Right atrium auricular region (tissue), 2 donors: Measurements from ENCODE around the gene PTPRD. TPM values are rescaled to one million over a fixed set of nuclear protein-coding genes. Genes with fewer than 3 reads are reported as not detected.

Experiments used
- DNase-seq: peaks from one replicate; pipeline ENCODE4 v3.0.0-alpha.2; 2019; ENCODE audit warnings: low spot score
- H3K27ac ChIP-seq, 2 donors: fragments of 200-600 bp; sonication (generic); 1 replicate in 1 of 2; 2 replicates in 1 of 2; pipeline ENCODE4 v1.5.1; 2016 to 2019
- H3K27me3 ChIP-seq, 2 donors: fragments of 200-600 bp; sonication (generic); one replicate each; pipeline versions ENCODE4 v1.5.1 to v1.6.0; 2017 to 2019
- H3K36me3 ChIP-seq: fragments of 200-600 bp; sonication (generic); one replicate; pipeline ENCODE4 v1.5.1; 2016
- H3K4me1 ChIP-seq, 2 donors: fragments of 200-600 bp; sonication (generic); one replicate each; pipeline versions ENCODE4 v1.5.1 to v1.6.0; 2017 to 2019
- H3K4me3 ChIP-seq, 2 donors: fragments of 200-600 bp; sonication (generic); 1 replicate in 1 of 2; 2 replicates in 1 of 2; pipeline ENCODE4 v1.5.1; 2017 to 2019; ENCODE audit warnings: mild to moderate bottlenecking in 1 of 2, moderate library complexity in 1 of 2
- H3K9me3 ChIP-seq, 2 donors: fragments of 200-600 bp; sonication (generic); one replicate each; pipeline ENCODE4 v1.5.1; 2019
- total RNA-seq, 2 donors: library from RNA; depleted of rRNA; stranded (reverse); fragments of >200 nt; gene quantifications; one replicate each; pipeline ENCODE4 v1.1.0, GENCODE V29; 2016
- TF ChIP-seq, protein P1 (sequence below), 2 donors: fragments of 200-600 bp; sonication (generic); IDR thresholded peaks; one replicate each; pipeline ENCODE4 v1.5.1; 2019; ENCODE audit warnings: antibody characterized with exemption in 2 of 2

The PTPRD gene
- total RNA-seq, 2 donors from 2014 or later = 5.5 to 6.6 TPM

DNA sequence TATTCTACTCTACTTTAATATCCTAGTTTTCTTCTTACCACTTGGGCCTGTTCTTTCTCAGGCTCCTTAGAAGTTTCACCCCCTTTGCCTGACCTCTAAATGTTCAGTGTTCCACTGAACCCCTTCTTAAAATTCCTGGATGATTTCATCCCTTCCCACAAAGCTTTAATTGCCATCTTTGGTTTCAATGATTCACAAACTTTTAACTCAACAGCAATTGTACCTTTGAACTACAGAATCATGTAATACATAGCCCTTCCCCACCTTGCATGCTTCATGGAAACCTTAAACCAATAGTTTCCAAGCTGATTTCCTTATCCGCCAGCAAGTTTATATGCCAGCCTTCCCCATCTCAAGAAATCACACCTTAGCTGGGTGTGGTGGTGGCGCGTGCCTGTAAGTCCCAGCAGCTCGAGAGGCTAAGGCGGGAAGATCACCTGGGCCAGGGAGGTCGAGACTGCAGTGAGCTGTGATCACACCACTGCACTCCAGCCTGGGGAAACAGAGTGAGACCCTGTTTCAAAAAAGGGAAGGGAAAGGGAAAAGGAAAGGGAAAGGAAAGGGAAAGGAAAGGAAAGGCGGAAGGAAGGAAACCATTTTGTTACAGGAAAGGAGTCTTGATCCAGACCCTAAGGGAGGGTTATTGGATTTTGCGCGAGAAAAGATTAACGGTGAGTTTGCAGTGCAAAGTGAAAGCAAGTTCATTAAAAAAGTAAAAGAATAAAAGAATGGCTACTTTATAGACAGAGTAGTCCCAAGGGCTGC is 1789.5 kb downstream of the PTPRD start:
- H3K27ac ChIP-seq = no peak overlapping the region
- TF ChIP-seq, protein P1, sequence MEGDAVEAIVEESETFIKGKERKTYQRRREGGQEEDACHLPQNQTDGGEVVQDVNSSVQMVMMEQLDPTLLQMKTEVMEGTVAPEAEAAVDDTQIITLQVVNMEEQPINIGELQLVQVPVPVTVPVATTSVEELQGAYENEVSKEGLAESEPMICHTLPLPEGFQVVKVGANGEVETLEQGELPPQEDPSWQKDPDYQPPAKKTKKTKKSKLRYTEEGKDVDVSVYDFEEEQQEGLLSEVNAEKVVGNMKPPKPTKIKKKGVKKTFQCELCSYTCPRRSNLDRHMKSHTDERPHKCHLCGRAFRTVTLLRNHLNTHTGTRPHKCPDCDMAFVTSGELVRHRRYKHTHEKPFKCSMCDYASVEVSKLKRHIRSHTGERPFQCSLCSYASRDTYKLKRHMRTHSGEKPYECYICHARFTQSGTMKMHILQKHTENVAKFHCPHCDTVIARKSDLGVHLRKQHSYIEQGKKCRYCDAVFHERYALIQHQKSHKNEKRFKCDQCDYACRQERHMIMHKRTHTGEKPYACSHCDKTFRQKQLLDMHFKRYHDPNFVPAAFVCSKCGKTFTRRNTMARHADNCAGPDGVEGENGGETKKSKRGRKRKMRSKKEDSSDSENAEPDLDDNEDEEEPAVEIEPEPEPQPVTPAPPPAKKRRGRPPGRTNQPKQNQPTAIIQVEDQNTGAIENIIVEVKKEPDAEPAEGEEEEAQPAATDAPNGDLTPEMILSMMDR (IDR thresholded peaks at IDR 0.05) = no peak
- no peaks in the 10 kb centered on the region for H3K27me3 ChIP-seq
- H3K4me1 ChIP-seq = no peaks in the 10 kb centered on the region
- H3K36me3 ChIP-seq = no peaks in the 10 kb centered on the region
- H3K4me3 ChIP-seq = no peak overlapping the region
- DNase-seq = no peak
- H3K9me3 ChIP-seq = no peaks in the 10 kb centered on the region

DNA sequence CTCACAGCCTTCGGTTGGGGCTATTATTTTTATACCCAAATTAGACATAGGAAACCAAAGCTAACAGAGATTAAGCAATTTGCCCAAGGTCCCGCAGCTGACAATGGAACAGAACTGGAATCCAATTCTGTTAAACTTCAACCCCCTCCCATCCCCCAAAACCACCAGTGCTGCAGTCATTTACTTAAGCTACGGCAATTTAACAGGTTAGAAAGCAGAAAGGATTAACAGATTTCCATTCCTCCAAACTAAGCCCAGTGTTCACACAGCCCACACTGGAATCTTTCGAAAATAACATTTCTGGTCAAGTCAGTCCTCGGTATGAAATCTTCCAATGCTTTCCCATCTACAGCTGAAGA is 1790.2 kb downstream of the PTPRD start:
- H3K9me3 ChIP-seq = no peaks in the 10 kb centered on the region
- no peaks in the 10 kb centered on the region for H3K27me3 ChIP-seq
- no peak overlapping the region for H3K4me3 ChIP-seq
- no peaks in the 10 kb centered on the region for H3K36me3 ChIP-seq
- TF ChIP-seq, protein P1 (IDR thresholded peaks at IDR 0.05) = no peak
- H3K4me1 ChIP-seq = no peaks in the 10 kb centered on the region
- H3K27ac ChIP-seq = no peak overlapping the region
- DNase-seq = no peak

DNA sequence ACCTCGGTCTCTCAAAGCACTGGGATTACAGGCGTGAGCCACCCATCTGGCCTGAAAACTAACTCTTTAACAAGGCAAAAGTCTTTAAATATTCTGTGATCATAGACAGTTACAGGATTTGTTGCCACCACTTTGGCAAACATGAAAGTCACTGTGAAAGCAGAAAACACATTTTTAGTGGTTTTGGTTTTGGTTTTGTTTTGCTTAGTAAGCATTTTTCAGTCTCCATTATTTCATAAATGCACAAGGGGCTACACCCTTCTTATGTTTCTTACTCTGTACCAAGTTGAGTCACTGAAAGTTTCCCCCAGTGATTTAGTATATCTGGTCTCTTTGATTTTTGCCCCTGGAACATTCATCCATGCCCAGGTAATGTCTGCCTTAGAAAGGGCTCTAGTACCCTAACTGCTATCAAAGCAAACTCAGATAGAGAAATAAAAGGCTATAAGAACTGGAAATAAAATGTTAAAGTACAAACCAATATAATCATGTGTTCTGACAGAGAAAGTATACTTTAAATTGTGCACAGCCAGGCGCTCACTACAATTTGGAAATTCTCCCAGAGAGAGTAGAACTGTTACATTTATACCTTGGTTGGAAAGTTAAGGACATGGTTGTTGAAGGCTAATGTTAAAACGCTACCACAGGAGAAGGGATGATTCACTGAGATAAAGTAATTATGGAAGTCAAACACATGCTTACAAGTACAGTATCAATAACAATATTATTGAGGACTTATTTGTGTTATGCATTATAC is 1790.7 kb downstream of the PTPRD start:
- no peaks in the 10 kb centered on the region for H3K9me3 ChIP-seq
- TF ChIP-seq, protein P1 (IDR thresholded peaks at IDR 0.05) = no peak
- no peaks in the 10 kb centered on the region for H3K27me3 ChIP-seq
- H3K27ac ChIP-seq = no peak overlapping the region
- H3K4me1 ChIP-seq = no peaks in the 10 kb centered on the region
- no peak overlapping the region for H3K4me3 ChIP-seq
- H3K36me3 ChIP-seq = no peaks in the 10 kb centered on the region
- DNase-seq = no peak

DNA sequence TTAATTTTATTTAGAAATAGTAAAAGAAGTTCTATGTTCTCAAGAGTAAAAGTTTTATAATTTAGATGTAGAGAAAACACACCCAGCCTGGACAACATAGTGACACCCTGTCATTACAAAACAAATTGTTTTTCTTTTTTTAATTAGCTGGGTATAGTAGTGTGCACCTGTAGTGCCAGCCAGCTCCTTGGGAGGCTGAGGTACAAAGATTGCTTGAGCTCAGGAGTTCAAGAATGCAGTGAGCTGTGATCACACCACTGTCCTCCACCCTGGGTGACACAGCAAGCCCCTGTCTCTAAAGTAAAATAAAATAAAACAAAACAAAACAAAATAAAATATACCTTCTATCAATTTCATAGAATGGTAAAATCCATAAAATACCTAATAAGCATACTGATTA is 1795.5 kb downstream of the PTPRD start:
- TF ChIP-seq, protein P1 (IDR thresholded peaks at IDR 0.05) = no peak
- no peak for DNase-seq
- no peaks in the 10 kb centered on the region for H3K27me3 ChIP-seq

DNA sequence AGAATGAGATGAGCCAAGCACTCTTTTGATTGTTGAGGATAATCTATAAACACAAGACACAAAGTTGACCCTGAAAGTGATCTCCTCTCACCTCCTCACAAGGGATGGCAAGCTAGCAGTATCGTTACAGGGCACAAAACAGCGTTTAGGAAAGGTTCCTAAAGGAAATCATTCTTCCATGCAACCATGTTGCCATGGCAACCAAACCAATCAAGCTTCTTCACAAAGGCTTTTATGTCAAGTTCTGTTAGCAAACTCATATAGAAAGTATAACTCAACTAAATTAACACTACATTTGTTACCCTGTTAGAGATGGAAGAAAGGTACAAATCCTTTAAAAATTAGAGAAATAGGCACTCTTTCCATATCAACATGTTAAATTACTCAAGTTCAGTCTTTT is 1796.4 kb downstream of the PTPRD start:
- no peaks in the 10 kb centered on the region for H3K4me1 ChIP-seq
- H3K9me3 ChIP-seq = no peaks in the 10 kb centered on the region
- TF ChIP-seq, protein P1 (IDR thresholded peaks at IDR 0.05) = no peak
- no peak for DNase-seq
- H3K27me3 ChIP-seq = no peaks in the 10 kb centered on the region
- H3K27ac ChIP-seq = no peak overlapping the region
- H3K36me3 ChIP-seq = no peaks in the 10 kb centered on the region
- no peak overlapping the region for H3K4me3 ChIP-seq

More for the DNA sequence above, 1795.5 kb downstream of the PTPRD start:
- H3K36me3 ChIP-seq = no peaks in the 10 kb centered on the region
- H3K4me3 ChIP-seq = no peak overlapping the region
- no peaks in the 10 kb centered on the region for H3K4me1 ChIP-seq
- no peak overlapping the region for H3K27ac ChIP-seq
- no peaks in the 10 kb centered on the region for H3K9me3 ChIP-seq
